Sigmoid colon (tissue), 3 donors: ENCODE measurements around the gene PRSS56.

Experiments
- CTCF ChIP-seq, 4 experiments: fragments of 450-650 bp in 3 of 4; fragments of 200-600 bp in 1 of 4; IDR thresholded peaks; one replicate each; pipeline ENCODE4 v1.5.1; 2016 to 2019; ENCODE audit warnings: antibody characterized with exemption in 4 of 4, mild to moderate bottlenecking in 3 of 4, moderate library complexity in 2 of 4
- POLR2A ChIP-seq, 2 donors: fragments of 450-650 bp; IDR thresholded peaks; one replicate each; pipeline ENCODE4 v1.6.1; 2016; ENCODE audit warnings: antibody characterized with exemption in 2 of 2, mild to moderate bottlenecking in 2 of 2, moderate library complexity in 2 of 2

GRCh38 chr2:232537499-232537898, 17.3 kb downstream of the PRSS56 start:
- TF ChIP-seq POLR2A (IDR thresholded peaks at IDR 0.05) (no peak), CTCF (IDR thresholded peaks at IDR 0.05) (no peak)
